ENCODE data around the gene TRAPPC1. TPM values are rescaled to one million over a fixed set of nuclear protein-coding genes. Genes with fewer than 3 reads are reported as not detected.
A peak's percentile ranks its signal among the peaks of the same experiment; 100 is the strongest.

The TRAPPC1 gene, protein sequence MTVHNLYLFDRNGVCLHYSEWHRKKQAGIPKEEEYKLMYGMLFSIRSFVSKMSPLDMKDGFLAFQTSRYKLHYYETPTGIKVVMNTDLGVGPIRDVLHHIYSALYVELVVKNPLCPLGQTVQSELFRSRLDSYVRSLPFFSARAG
- 181 and 224 TPM in 2 replicates for total RNA-seq (2021)
- percentile 81 among the genes with signal in this experiment for Bru-seq, nascent RNA
- BruChase-seq, experiment 1, labeled RNA remaining after a 2-hour chase: percentile 92 among the genes with signal in this experiment
- percentile 95 among the genes with signal in this experiment for BruChase-seq, experiment 2, labeled RNA remaining after a 6-hour chase
- long read RNA-seq, transcript TRAPPC1-202 (5 exons, 759 nt): minor isoform, 17 of 207 reads
- long read RNA-seq, transcript TRAPPC1-201 (4 exons, 811 nt): major isoform, 181 of 207 reads
- long read RNA-seq, partial matches to known transcripts: 4 of 207 reads
- long read RNA-seq, other reads (novel, unspliced or antisense): 3 of 207 reads

GRCh38 chr17:7931709-7932482 lies at the start of gene TRAPPC1, which contains the start of gene CNTROB:
Gene TRAPPC1 (minus strand): TSS chr17:7931946. CDS start chr17:7931829, 117 bp downstream.
Gene CNTROB (plus strand): TSS chr17:7932206. CDS start chr17:7933080, 874 bp downstream.
- Histone ChIP-seq H3F3A (ENCODE audit: insufficient read depth, low read depth) (no peaks in the 10 kb centered on the region; the same call in 1 of the 2 replicates), H3K4me2 (peak within 1 kb of the TSS; percentile 97), H2AFZ (peak within 1 kb of the TSS; percentile 96), H3K36me3 (ENCODE audit: low read depth) (no peaks in the 10 kb centered on the region), H3K79me2 (ENCODE audit: low read depth) (peaks cover 30% of the 10 kb centered on the region), H3K9me2 (ENCODE audit: insufficient read depth) (no peaks in the 10 kb centered on the region), H3K27ac (no peak within 1 kb of the TSS), H3K4me1 (replicated peaks; ENCODE audit: insufficient read depth) (peaks cover 11% of the 10 kb centered on the region), H3K4me3 (peak within 1 kb of the TSS; percentile 88), H3K9me3 (ENCODE audit: insufficient read depth, low read depth) (no peaks in the 10 kb centered on the region), H3K27me3 (ENCODE audit: insufficient read depth, low read depth) (no peaks in the 10 kb centered on the region), H4K20me1 (ENCODE audit: insufficient read depth) (no peaks in the 10 kb centered on the region)
- BruUV-seq (replicated peaks): no TSS peak
- ChIA-PET POLR2A (ENCODE audit: unreplicated experiment) (interaction anchor here (0.5 to 0.9 kb wide), 5 partner anchors 12 to 282 kb away, joined by 3 to 24 read pairs (median 4); partner anchors contain the start of gene CHD3), CTCF (interaction anchor here (0.7 to 2.5 kb wide), 6 partner anchors 13 to 109 kb away, joined by 3 to 7 read pairs (median 4); no protein-coding TSS in a partner anchor)
- TF ChIP-seq EZH2 (IDR thresholded peaks at IDR 0.05; ENCODE audit: low read depth) (no peak), CTCF (conservative IDR thresholded peaks at IDR 0.05) (no peak)
- intact Hi-C loops (cut with micrococcal nuclease; ENCODE audit: unreplicated experiment): loop anchor here (1.0 to 5.0 kb wide), 3 partner anchors 17 to 58 kb away; partner anchors contain the start of gene CHD3
- DNase-seq: peak; percentile 87 to 100

GRCh38 chr17:7977805-7978204 lies 46.1 kb upstream of the TRAPPC1 start:
- H3K4me3 ChIP-seq: no peak overlapping the region
- TF ChIP-seq EZH2 (IDR thresholded peaks at IDR 0.05; ENCODE audit: low read depth): no peak
- no peak for TF ChIP-seq CTCF (conservative IDR thresholded peaks at IDR 0.05)
- H3K27ac ChIP-seq: no peak overlapping the region
- H4K20me1 ChIP-seq (ENCODE audit: insufficient read depth): no peaks in the 10 kb centered on the region
- H3F3A ChIP-seq (ENCODE audit: insufficient read depth, low read depth): peaks cover 10% of the 10 kb centered on the region; the same call in 1 of the 2 replicates
- BruUV-seq (replicated peaks): no TSS peak
- POLR2A ChIA-PET (ENCODE audit: unreplicated experiment): interaction anchor here (0.7 kb wide), 1 partner anchor 109 kb away, joined by 4 read pairs; no protein-coding TSS in a partner anchor
- no peaks in the 10 kb centered on the region for H3K9me3 ChIP-seq (ENCODE audit: insufficient read depth, low read depth)
- peaks cover 13% of the 10 kb centered on the region for H3K4me1 ChIP-seq (replicated peaks; ENCODE audit: insufficient read depth)
- CTCF ChIA-PET: no interaction called here
- no peak overlapping the region for H3K4me2 ChIP-seq
- no peak overlapping the region for H2AFZ ChIP-seq
- DNase-seq: no peak
- no peaks in the 10 kb centered on the region for H3K9me2 ChIP-seq (ENCODE audit: insufficient read depth)
- H3K36me3 ChIP-seq (ENCODE audit: low read depth): no peaks in the 10 kb centered on the region
- no peaks in the 10 kb centered on the region for H3K27me3 ChIP-seq (ENCODE audit: insufficient read depth, low read depth)
- H3K79me2 ChIP-seq (ENCODE audit: low read depth): no peaks in the 10 kb centered on the region
- intact Hi-C loops (cut with micrococcal nuclease; ENCODE audit: unreplicated experiment): no loop called here

DNA sequence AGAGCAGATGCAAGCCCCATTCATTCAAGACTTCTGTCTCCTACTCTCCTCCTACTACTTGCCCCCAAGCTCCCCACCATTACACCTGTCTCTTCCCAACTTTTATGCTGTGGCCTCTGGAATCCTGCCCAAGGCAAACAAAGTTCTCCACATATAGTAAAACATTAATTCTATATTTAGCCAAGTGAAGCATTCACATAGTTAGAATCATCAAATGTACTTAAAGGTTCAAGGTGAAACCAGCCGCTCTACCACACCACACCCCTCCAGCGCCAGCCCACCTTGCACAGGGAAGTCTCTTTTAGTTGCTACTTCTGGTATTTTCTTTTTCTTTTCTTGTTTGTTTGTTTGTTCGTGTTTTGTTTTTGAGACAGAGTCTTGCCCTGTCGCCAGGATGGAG lies 45.3 kb upstream of the TRAPPC1 start:
- H3K4me1 ChIP-seq (replicated peaks; ENCODE audit: insufficient read depth): peaks cover 6% of the 10 kb centered on the region
- H3F3A ChIP-seq (ENCODE audit: insufficient read depth, low read depth): peaks cover 3% of the 10 kb centered on the region; the same call in 1 of the 2 replicates
- no peaks in the 10 kb centered on the region for H3K9me2 ChIP-seq (ENCODE audit: insufficient read depth)
- TF ChIP-seq CTCF (conservative IDR thresholded peaks at IDR 0.05) (no peak), EZH2 (IDR thresholded peaks at IDR 0.05; ENCODE audit: low read depth) (no peak)
- H3K27me3 ChIP-seq (ENCODE audit: insufficient read depth, low read depth): no peaks in the 10 kb centered on the region
- no peak for DNase-seq
- ChIA-PET CTCF (no interaction called here), POLR2A (ENCODE audit: unreplicated experiment) (no interaction called here)
- H3K36me3 ChIP-seq (ENCODE audit: low read depth): no peaks in the 10 kb centered on the region
- no peak overlapping the region for H3K4me2 ChIP-seq
- BruUV-seq (replicated peaks): no TSS peak
- no peaks in the 10 kb centered on the region for H3K79me2 ChIP-seq (ENCODE audit: low read depth)
- intact Hi-C loops (cut with micrococcal nuclease; ENCODE audit: unreplicated experiment): no loop called here
- H2AFZ ChIP-seq: no peak overlapping the region
- H3K27ac ChIP-seq: no peak overlapping the region
- no peaks in the 10 kb centered on the region for H3K9me3 ChIP-seq (ENCODE audit: insufficient read depth, low read depth)
- no peak overlapping the region for H3K4me3 ChIP-seq
- no peaks in the 10 kb centered on the region for H4K20me1 ChIP-seq (ENCODE audit: insufficient read depth)
